Fibroblast of the conjunctiva (primary cell): Measurements from ENCODE around the gene THSD7B.
"Not testable (repeated sequence)": the region's sequence is repeated elsewhere in the genome, so short reads cannot be mapped to it uniquely, and the experiment has no call there.

Experiments
- DNase-seq: peaks from one replicate; pipeline ENCODE4 v3.0.0-alpha.2; 2010; ENCODE audit warnings: low read depth

Gene THSD7B

DNA sequence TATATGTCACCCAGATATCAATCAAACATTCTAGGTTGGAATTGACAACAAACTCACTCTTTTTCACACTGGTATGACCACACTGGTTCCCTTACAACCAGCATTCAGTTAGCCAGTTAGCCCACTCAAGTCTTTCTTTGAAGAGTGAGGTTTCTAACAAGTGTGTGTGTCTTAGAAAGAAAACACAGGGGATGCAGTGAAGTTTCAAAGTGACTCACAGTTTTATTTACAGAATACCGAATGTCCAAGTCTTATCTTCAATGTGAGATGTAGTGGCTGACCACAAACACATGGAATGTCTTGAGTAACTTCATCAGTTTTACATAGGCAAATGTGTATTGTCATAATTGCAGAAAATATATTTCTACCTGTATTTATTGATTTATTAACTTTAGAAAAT, 924.2 kb downstream of the THSD7B start:
- DNase-seq = no peak

DNA sequence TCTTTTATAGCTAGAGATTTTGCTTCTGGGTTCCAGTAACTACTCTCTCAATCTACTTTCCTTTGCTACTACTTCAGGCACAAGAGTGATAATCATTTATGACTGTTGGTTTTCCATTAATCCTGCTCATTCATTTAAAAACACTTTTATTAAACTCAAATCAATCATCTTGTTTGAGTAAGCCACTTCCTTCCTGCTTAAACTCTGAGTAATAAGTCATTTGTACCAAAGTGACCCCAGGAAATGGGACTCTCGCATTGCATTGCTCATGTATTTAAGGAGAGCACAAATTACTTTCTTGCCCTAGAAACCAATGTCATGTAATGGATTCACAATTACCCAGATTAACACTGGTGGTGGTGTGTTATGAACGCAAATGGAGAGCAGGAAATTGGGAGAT, 928.2 kb downstream of the THSD7B start:
- DNase-seq = no peak

DNA sequence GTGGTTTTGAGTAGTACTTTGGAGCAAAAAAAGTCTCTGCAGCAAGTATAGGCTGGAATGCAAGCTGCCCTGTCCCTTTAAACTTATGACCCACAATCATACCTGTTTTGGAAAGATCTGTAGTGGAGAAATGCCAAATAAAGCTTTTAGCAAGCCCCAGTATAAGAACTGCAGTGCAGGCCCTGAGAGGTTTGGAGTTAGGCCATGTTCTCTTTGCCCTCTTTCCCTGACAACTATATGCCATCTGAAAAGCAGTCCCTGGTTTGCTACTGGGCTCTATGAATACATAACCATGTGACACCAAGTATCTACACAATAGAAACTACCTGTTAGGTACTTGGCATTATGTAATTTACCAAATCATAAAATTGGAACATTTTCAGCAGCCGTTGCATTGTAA, 931.6 kb downstream of the THSD7B start:
- DNase-seq = no peak

DNA sequence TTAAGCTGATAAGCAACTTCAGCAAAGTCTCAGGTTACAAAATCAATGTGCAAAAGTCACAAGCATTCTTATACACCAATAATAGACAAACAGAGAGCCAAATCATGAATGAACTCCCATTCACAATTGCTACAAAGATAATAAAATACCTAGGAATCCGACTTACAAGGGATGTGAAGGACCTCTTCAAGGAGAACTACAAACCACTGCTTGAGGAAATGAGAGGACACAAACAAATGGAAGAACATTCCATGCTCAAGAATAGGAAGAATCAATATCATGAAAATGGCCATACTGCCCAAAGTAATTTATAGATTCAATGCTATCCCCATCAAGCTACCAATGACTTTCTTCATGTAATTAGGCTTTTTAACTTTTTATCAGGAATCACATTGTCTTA, 934.9 kb downstream of the THSD7B start:
- DNase-seq = not testable (repeated sequence)

DNA sequence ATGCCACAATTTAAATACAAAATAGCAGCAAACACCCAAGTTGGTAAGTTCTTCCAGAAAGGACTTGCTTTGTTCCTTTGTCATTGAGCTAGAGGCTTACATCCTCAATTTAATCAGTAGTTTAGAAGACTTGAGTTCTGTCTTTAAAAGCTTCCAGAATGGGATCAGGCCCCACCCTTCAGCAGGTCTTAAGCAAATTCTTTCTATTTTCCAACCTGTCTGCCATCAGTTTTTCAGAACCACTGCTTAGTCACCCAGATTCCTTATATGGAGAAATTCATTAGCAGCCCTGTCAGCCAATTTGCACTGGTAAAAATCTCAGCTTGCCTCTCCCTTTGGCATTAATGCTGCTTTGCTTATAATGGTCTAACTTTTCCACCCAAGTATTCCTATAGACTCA, 935.3 kb downstream of the THSD7B start:
- no peak for DNase-seq

DNA sequence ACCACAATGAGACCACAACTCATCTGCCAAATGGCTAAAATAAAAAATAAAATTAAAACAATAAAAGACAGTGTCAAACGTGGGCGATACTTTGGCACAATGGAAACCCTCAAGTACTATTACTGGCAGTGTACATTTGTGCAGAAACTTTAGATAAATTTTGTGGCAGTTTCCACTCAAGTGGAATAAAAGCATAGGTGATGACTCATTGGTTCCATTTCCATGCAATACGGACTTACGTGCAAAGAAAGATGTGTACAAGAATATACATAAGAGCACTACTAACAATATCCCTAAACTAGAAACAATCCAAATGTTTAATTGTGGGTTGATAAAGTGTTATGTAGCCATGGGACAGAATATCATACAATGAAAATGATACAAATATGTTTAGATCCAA, 940.0 kb downstream of the THSD7B start:
- DNase-seq = no peak

DNA sequence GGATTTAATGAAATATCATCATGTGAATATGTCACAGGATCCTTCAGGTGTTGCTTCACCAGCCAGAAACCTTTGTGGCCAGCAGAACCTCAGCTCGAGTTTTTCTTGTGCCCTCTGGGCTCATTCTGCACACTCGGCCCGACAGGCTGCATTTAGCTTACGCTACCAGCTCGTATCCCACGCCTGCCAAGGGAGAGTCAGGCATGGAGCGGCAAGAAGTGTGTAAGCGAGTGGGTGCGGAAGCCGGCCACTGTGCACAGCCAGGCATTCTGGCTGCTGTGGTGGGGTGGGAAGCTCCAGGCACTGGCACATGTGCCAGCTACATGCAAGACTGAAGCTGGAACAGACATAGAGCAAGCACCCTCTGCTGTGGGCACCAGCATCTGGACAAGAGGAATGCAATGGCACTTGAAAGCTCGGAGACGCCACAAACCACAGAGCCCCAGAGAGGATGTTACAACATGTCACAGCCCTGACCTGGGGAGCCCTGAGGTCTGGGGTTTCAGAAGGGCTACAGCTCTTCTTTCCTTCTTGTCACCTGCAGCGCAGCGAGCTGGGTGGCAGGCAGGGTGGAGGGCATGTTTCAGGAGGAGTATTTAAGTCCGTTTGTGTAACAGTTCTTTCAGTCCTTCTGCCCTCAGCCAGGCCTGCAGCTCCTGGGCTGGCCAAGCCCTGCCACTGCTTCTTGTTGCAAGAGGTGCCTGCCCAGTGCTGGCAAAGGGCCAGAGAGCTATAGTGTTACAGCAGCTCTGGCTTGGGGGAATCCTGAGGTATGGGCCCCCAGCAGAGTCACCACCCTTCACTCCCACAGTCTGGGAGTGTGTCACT, 941.7 kb downstream of the THSD7B start:
- DNase-seq = no peak

DNA sequence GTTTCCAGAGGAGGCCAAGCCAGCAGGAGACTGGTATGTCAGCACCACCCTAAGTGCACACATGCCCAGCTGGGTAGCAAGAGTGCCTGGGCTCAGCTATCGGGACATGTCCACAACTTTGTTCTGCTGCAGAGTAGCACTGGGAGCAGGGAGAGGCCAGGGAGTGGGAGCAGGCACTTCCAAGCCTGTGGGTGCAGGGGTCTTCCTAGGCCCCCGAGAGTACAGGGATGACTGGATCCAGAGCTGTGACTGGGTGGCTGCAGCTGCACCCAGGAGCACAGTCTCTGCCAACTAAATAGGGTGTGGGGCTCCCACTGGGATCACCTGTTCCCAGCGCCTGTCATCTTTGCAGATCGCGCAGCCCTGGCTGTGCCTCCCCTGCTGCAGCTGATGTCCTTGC, 943.0 kb downstream of the THSD7B start:
- DNase-seq = no peak

DNA sequence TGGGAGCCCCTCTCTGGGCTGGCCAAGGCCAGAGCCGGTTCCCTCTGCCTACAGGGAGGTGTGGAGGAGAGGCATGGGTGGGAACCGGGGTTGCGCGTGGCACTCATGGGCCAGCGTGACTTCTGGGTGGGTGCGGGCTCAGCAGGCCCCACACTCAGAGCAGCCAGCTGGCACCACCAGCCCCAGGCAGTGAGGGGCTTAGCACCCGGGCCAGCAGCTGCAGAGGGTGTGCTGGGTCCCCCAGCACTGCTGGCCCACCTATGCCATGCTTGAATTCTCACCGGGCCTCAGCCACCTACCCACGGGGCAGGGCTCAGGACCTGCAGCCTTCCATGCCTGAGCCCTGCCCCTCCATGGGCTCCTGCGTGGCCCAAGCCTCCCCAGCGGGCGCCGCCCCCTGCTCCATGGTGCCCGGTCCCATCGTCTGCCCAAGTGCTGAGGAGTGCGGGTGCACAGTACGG, 950.4 kb downstream of the THSD7B start:
- no peak for DNase-seq

DNA sequence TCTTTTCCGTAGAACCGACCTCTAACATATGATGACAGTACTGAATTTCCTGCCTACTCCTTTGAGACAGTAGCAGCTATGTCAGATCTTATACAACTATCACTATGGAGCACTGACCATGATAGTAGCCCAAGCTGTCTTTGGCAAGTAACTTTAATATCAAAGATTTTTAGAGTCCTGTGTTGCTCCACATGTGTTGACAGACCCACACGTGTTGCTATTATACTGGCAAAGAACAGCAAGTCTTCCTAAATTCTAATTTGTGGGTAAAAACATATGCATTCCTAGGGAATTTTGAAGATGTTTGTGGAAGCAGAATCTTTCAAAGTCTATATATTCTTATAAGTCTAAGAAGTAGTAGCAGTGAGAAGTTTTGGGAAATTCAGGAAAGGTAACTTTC, 953.4 kb downstream of the THSD7B start:
- no peak for DNase-seq

DNA sequence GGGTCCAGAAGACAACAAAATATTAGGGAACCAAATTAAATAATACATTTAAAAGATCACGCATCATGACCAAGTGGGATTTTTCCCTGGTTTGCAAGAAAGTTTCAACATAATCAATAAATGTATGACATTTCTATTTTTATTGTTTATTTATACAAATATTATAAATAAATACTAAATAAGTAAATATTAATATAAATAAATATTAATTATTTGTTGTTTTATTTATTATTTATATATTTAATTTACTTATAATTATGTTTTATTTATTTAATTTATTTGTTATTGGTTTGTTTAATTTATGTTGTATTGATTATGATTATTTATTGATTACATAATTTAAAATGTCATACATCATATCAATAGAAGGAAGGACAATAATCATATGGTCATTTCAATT, 956.4 kb downstream of the THSD7B start:
- DNase-seq = no peak

DNA sequence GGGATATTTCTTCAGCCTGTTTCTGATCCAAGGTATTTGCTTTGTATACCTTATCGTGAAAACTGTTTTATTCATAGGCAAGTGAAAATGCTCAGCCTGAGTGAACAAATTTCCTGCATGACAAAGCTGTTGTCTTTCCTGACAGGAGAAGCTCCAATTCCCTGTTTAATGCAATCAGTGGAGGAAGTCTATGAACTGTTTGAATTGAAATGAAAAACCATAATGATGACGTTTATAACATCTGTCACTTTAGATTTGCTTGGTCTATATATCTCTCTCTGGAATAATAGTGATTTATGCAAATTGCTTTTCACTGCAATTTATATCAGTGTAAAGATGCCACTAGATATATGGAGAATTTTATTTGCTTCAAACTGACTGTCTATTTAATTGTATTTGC, 959.6 kb downstream of the THSD7B start:
- DNase-seq = no peak
